Thoracic aorta (tissue), 2 donors: Measurements from ENCODE around the gene P2RX5. TPM values are rescaled to one million over a fixed set of nuclear protein-coding genes. Genes with fewer than 3 reads are reported as not detected.

ENCODE experiments used
- ATAC-seq: fragments of 150-250 bp; one replicate; pipeline ENCODE4 v1.8.0; 2017; ENCODE audit warnings: low read depth; ENCODE audit not compliant: insufficient number of reproducible peaks, low FRiP score
- DNase-seq: peaks from one replicate; pipeline ENCODE4 v3.0.0-alpha.2; 2020; ENCODE audit warnings: low spot score
- H3K27ac ChIP-seq, 2 donors: fragments of 200-600 bp; sonication (generic); 1 replicate in 1 of 2; 2 replicates in 1 of 2; pipeline ENCODE4 v1.5.1; 2016; ENCODE audit warnings: mild to moderate bottlenecking in 2 of 2, moderate library complexity in 2 of 2
- H3K27me3 ChIP-seq: fragments of 200-600 bp; sonication (generic); replicated peaks from 2 replicates; pipeline ENCODE4 v1.6.0; 2016; ENCODE audit warnings: mild to moderate bottlenecking; ENCODE audit not compliant: insufficient read depth
- H3K36me3 ChIP-seq: fragments of 200-600 bp; sonication (generic); one replicate; pipeline ENCODE4 v1.5.1; 2016
- H3K4me1 ChIP-seq, 2 donors: fragments of 200-600 bp; sonication (generic); 1 replicate in 1 of 2; 2 replicates in 1 of 2; pipeline versions ENCODE4 v1.5.1 to v1.6.0; 2016; ENCODE audit warnings: low read depth in 2 of 2, mild to moderate bottlenecking in 1 of 2; ENCODE audit not compliant: control insufficient read depth in 1 of 2
- H3K4me3 ChIP-seq: fragments of 200-600 bp; sonication (generic); 2 replicates; pipeline ENCODE4 v1.5.1; 2016; ENCODE audit warnings: mild to moderate bottlenecking
- H3K9me3 ChIP-seq: fragments of 200-600 bp; sonication (generic); 2 replicates; pipeline ENCODE4 v1.5.1; 2016
- CTCF ChIP-seq: fragments of 200-600 bp; sonication (generic); IDR thresholded peaks from one replicate; pipeline ENCODE4 v1.5.1; 2019; ENCODE audit warnings: antibody characterized with exemption
- total RNA-seq, 2 donors: library from RNA; depleted of rRNA; stranded (reverse); fragments of >200 nt; gene quantifications; one replicate each; pipeline versions ENCODE4 v1.1.0 to v1.2.3, GENCODE V29; 2016

The P2RX5 gene
- total RNA-seq, 2 donors from 2014 or later = 2.3 TPM; not detected in 1

- Histone ChIP-seq H3K36me3 (no peaks in the 10 kb centered on the region), H3K27me3 (no peaks in the 10 kb centered on the region), H3K4me3 (no peak overlapping the region), H3K4me1 (peaks cover 16% of the 10 kb centered on the region in 2 donors), H3K27ac (peak overlapping the region; percentile 6 to 14), H3K9me3 (no peaks in the 10 kb centered on the region)
- ATAC-seq = no peak
- DNase-seq = no peak
- no peak for TF ChIP-seq CTCF
Measured at GRCh38 chr17:3639981-3640596, 55.9 kb downstream of the P2RX5 start.

DNA sequence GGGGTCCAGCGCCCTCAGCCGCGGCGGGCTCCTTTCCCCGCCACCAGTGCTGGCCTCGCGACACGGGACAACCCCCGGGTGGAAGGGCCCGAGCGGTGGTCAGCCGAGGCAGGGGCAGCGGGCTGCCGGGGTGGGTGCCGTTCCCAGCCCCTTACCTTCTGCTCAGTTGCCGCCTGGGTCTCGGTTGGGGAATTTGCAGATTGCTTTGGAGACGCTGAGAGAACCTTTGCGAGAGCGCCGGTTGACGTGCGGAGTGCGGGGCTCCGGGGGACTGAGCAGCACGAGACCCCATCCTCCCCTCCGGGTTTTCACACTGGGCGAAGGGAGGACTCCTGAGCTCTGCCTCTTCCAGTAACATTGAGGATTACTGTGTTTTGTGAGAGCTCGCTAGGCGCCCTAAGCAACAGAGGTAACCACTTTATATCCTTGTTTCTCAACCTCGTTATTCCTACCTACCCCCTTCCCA lies 59.0 kb downstream of the P2RX5 start:
- DNase-seq = no peak
- Histone ChIP-seq H3K36me3 (no peaks in the 10 kb centered on the region), H3K9me3 (no peaks in the 10 kb centered on the region), H3K27ac (peak overlapping the region; percentile 96 to 98), H3K27me3 (no peaks in the 10 kb centered on the region), H3K4me3 (peak overlapping the region; percentile 96), H3K4me1 (peaks cover 20 to 25% of the 10 kb centered on the region in 2 donors)
- peak; percentile 11 for TF ChIP-seq CTCF
- no peak for ATAC-seq

- H3K36me3 ChIP-seq = no peaks in the 10 kb centered on the region
- H3K27ac ChIP-seq = peak within 1 kb of the TSS; percentile 96 to 98
- H3K9me3 ChIP-seq = no peaks in the 10 kb centered on the region
- ATAC-seq = peak; percentile 96
- DNase-seq = peak; percentile 90
- peaks cover 20 to 25% of the 10 kb centered on the region in 2 donors for H3K4me1 ChIP-seq
- no peak for TF ChIP-seq CTCF
- H3K27me3 ChIP-seq = no peaks in the 10 kb centered on the region
- H3K4me3 ChIP-seq = peak within 1 kb of the TSS; percentile 96
Measured at GRCh38 chr17:3636154-3636907, 59.6 kb downstream of the P2RX5 start, which contains the start of the genes CTNS and SHPK. Gene CTNS (plus strand): TSS chr17:3636760. CDS start chr17:3640207, 3,447 bp downstream. Gene SHPK (minus strand): TSS chr17:3636250. CDS start chr17:3636219, 31 bp downstream.

DNA sequence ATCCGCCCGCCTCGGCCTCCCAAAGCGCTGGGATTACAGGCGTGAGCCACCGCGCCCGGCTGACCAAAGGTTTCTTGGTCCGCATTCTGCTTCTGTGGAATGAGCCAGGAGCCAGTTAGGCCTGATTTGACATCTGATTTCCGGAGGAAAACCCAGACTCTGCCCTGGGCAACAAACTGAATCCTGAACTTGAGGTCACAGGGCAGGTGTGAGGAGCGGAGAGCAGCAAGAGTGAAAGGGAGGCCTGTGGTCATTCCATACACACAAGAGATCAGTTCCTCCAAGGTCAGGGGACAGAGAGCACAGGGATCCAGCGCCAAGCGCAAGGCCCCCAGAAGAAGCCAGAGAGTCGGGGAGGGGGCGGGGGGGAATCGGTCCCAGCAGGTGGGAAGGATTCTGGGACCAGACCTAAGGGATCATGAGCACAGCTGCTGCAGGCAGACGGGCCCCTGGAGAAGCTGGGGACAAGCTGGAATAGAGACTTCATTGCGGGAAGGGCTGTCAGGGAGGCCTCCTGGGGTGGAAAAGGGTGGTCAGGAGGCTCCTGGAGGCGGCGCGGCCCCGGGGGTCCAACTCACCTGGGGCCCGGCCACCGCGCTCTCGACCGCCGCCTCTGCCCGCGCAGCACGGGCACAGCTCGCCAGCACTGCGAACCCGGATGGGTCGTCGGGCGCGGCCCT lies 60.3 kb downstream of the P2RX5 start:
- Histone ChIP-seq H3K27ac (peak overlapping the region; percentile 96 to 98), H3K36me3 (no peaks in the 10 kb centered on the region), H3K9me3 (no peaks in the 10 kb centered on the region), H3K27me3 (no peaks in the 10 kb centered on the region), H3K4me1 (peaks cover 20 to 25% of the 10 kb centered on the region in 2 donors), H3K4me3 (peak overlapping the region; percentile 96)
- DNase-seq = no peak
- peak; percentile 17 for TF ChIP-seq CTCF
- no peak for ATAC-seq

DNA sequence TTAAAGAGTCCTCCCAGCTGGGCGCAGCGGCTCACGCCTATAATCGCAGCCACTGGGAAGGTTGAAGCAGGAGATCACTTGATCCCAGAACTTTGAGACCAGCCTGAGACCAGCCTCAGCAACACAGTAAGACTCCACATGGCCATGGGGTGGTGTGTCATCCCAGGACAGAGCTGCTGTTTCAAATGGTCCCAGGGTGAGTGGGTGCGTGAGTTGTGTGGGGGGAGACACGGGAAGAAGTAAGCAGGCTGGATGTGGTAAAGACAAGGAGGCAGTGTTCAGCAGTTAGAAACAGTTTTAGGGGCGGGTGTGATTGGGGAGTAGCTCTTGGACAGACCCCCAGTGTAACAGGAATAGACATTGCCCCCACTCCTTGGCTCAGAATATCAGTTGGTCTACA lies 63.7 kb downstream of the P2RX5 start:
- peaks cover 16% of the 10 kb centered on the region for H3K36me3 ChIP-seq
- H3K4me3 ChIP-seq = no peak overlapping the region
- no peak for TF ChIP-seq CTCF
- H3K9me3 ChIP-seq = no peaks in the 10 kb centered on the region
- ATAC-seq = no peak
- H3K4me1 ChIP-seq = peaks cover 11 to 19% of the 10 kb centered on the region in 2 donors
- no peak overlapping the region for H3K27ac ChIP-seq
- no peak for DNase-seq
- H3K27me3 ChIP-seq = no peaks in the 10 kb centered on the region
